ENCODE results near the gene EEIG1.

GRCh38 chr9:128022886-128023285, 42.1 kb upstream of the EEIG1 start:
- TF ChIP-seq POLR2A (IDR thresholded peaks at IDR 0.05) (no peak), CTCF (IDR thresholded peaks at IDR 0.05) (no peak)

Data from body of pancreas (tissue), 4 donors.